Measurements from ENCODE around the gene BTBD19. TPM values are rescaled to one million over a fixed set of nuclear protein-coding genes. Genes with fewer than 3 reads are reported as not detected.

Gene BTBD19
- total RNA-seq, 2 donors from 2014 or later = 18.8 to 53.6 TPM

DNA sequence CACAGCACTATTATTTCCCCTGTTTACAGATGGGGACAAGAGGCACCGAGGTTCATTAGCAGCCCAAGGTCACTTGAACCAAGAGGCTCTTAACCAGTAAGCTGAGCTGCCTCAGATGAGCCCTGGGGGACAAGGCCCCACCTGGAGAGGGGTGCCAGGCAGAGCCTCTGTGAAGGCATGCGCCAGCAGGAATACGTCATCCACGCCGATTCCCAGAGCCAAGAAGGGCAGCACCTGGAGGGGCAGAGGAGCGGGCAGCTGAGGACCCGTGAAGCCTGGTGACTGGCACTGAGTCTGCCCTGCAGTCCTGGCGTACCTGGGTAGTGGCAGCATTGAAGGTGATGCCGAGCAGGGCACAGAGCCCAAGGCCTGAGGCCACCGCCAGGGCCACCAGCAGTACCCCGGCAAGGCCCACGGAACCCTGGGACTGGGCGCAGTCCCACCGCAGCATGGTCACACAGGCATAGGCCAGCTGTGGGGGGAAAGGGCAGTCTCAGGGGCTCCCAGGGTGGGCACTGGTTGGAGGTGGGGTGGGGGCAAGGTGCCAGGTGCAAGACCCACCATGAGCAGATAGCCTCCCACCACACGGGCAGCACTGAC, 20.6 kb downstream of the BTBD19 start:
- H3K9me3 ChIP-seq = no peaks in the 10 kb centered on the region
- no peak overlapping the region for H3K4me3 ChIP-seq
- ATAC-seq (ENCODE audit: insufficient number of reproducible peaks, low FRiP score, low read depth) (no peak), DNase-seq (ENCODE audit: low spot score) (no peak)
- TF ChIP-seq, protein P1, sequence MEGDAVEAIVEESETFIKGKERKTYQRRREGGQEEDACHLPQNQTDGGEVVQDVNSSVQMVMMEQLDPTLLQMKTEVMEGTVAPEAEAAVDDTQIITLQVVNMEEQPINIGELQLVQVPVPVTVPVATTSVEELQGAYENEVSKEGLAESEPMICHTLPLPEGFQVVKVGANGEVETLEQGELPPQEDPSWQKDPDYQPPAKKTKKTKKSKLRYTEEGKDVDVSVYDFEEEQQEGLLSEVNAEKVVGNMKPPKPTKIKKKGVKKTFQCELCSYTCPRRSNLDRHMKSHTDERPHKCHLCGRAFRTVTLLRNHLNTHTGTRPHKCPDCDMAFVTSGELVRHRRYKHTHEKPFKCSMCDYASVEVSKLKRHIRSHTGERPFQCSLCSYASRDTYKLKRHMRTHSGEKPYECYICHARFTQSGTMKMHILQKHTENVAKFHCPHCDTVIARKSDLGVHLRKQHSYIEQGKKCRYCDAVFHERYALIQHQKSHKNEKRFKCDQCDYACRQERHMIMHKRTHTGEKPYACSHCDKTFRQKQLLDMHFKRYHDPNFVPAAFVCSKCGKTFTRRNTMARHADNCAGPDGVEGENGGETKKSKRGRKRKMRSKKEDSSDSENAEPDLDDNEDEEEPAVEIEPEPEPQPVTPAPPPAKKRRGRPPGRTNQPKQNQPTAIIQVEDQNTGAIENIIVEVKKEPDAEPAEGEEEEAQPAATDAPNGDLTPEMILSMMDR (IDR thresholded peaks at IDR 0.05) = no peak
- no peaks in the 10 kb centered on the region for H3K4me1 ChIP-seq (ENCODE audit: control insufficient read depth in 1 of 2, low read depth in 2 of 2)
- H3K27ac ChIP-seq = no peak overlapping the region
- no peaks in the 10 kb centered on the region for H3K36me3 ChIP-seq
- H3K27me3 ChIP-seq (replicated peaks; ENCODE audit: insufficient read depth) = no peaks in the 10 kb centered on the region

DNA sequence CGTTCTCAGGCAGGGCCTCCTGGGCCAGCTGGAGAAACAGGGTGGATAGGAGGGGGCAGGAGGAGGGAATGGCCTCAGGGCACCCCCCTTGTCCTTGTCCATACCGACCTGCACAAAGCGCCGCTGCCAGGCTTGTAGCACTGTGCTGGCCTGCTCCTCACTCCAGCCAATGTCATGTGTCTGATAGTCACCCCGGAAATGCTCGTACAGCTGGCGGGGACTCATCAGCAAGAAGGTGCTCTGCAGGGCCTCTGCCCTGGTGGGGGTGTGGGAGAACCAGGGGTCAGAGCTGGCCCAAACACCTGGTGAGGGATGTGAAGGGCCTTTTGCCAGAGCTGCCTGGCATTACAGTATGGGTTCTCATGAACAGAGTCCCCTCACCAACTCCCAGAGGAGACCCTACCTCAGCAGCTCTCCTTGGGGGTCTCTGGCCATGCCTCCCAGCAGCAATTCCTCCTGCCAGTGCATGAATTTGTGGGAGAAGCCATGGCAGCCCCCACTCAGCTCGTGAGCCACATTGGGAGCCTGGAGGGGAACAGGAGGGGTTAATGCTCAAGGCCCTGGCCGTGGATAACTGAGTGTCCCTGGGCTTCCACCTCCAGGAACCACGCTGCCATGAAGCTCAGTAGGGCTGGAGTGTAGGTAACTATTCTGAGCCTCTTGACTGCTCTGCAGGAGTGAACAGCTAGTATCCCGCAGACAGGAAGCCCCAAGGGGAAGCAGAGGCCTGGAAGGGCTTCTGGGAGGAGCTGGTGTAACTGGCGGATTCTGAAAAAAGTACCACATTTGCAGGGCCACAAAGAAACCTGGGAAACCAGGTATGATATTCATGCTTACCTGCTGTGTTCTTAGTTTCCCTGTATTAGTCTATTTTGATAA, 21.4 kb downstream of the BTBD19 start:
- ATAC-seq (ENCODE audit: insufficient number of reproducible peaks, low FRiP score, low read depth) (no peak), DNase-seq (ENCODE audit: low spot score) (no peak)
- Histone ChIP-seq H3K9me3 (no peaks in the 10 kb centered on the region), H3K4me3 (no peak overlapping the region), H3K4me1 (ENCODE audit: control insufficient read depth in 1 of 2, low read depth in 2 of 2) (no peaks in the 10 kb centered on the region), H3K27ac (no peak overlapping the region), H3K27me3 (replicated peaks; ENCODE audit: insufficient read depth) (no peaks in the 10 kb centered on the region), H3K36me3 (no peaks in the 10 kb centered on the region)
- TF ChIP-seq, protein P1 (IDR thresholded peaks at IDR 0.05) = no peak

DNA sequence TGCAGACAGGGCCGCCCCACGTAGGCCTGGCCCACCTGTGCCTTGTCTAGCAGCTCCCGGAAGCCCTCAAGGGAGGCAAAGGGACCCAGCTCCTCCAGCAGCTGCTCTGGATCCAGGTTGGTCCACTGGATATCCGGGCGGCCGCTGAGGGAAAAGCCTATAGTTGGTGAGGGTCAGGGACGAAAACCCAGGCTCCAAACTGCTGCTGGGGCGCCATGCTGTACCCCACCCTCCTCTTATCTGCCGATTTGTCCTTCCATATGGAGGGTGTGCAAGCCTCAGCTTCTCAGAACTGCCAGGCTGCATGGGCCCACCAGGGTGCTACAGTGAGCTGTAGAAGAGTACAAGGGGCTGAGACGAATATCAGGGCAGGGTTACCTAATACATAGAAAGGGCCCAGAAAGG, 22.6 kb downstream of the BTBD19 start:
- DNase-seq (ENCODE audit: low spot score) (no peak), ATAC-seq (ENCODE audit: insufficient number of reproducible peaks, low FRiP score, low read depth) (no peak)
- no peaks in the 10 kb centered on the region for H3K36me3 ChIP-seq
- no peaks in the 10 kb centered on the region for H3K9me3 ChIP-seq
- no peaks in the 10 kb centered on the region for H3K27me3 ChIP-seq (replicated peaks; ENCODE audit: insufficient read depth)
- no peak overlapping the region for H3K4me3 ChIP-seq
- H3K4me1 ChIP-seq (ENCODE audit: control insufficient read depth in 1 of 2, low read depth in 2 of 2) = peaks cover 0 to 4% of the 10 kb centered on the region in 2 donors
- TF ChIP-seq, protein P1 (IDR thresholded peaks at IDR 0.05) = no peak
- H3K27ac ChIP-seq = no peak overlapping the region

DNA sequence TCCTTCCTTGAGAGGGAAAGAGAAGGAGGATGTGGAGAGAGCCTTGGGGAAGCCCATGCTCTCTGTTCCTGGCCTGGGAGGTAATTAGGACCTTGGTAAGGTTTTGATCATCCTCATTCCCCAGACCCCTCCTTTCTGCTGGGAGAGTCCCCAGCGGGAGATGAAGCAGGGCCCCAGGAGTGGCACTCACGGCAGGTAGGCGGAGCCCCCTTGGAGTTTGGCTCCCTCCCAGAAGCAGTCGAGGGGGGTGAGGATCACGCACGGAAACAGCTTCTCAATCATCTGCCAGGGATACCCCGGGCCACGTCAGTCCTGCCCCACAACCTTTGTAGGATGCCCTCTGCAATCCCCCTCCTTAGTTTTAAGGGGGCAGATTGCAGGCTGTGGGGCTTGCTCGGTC, 23.2 kb downstream of the BTBD19 start:
- ATAC-seq (ENCODE audit: insufficient number of reproducible peaks, low FRiP score, low read depth) (no peak), DNase-seq (ENCODE audit: low spot score) (no peak)
- no peak overlapping the region for H3K27ac ChIP-seq
- TF ChIP-seq, protein P1 (IDR thresholded peaks at IDR 0.05) = no peak
- H3K36me3 ChIP-seq = no peaks in the 10 kb centered on the region
- no peak overlapping the region for H3K4me3 ChIP-seq
- H3K4me1 ChIP-seq (ENCODE audit: control insufficient read depth in 1 of 2, low read depth in 2 of 2) = peaks cover 0 to 4% of the 10 kb centered on the region in 2 donors
- H3K9me3 ChIP-seq = no peaks in the 10 kb centered on the region
- H3K27me3 ChIP-seq (replicated peaks; ENCODE audit: insufficient read depth) = no peaks in the 10 kb centered on the region

DNA sequence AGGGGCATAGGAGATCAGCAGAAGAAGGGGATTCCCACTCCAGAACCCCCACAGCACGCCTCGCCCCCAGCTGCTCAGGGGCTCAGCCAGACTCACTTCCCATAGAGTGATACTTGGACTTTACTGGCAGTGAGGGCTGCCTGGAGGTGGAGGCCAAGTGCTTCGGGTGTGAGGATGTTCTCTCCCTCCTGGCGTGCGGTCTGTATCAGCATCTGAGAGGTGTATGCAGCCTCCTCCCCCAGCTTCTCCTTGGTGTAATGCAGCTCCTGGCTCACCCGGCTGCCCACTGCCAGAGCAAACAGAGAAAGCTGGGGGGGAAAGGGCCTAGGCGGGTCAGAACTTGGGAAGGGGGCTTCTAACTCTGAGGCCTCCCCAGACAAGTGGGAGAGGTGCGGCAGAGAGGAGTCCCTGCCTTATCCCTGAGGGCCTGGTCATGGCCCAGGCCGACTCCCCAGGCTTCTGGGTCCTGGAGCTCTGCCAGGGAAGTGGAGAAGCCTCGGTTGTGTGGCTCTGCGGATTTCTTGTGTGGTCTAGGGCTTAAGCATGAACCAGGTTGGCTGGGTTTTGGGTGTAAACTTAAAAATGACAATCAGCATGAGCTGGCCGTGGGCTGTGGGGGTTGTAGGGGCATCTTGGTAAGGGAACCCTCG, 23.9 kb downstream of the BTBD19 start:
- ATAC-seq (ENCODE audit: insufficient number of reproducible peaks, low FRiP score, low read depth) (no peak), DNase-seq (ENCODE audit: low spot score) (no peak)
- no peaks in the 10 kb centered on the region for H3K9me3 ChIP-seq
- H3K4me1 ChIP-seq (ENCODE audit: control insufficient read depth in 1 of 2, low read depth in 2 of 2) = peaks cover 0 to 4% of the 10 kb centered on the region in 2 donors
- H3K36me3 ChIP-seq = no peaks in the 10 kb centered on the region
- H3K27ac ChIP-seq = no peak overlapping the region
- H3K4me3 ChIP-seq = no peak overlapping the region
- no peaks in the 10 kb centered on the region for H3K27me3 ChIP-seq (replicated peaks; ENCODE audit: insufficient read depth)
- TF ChIP-seq, protein P1 (IDR thresholded peaks at IDR 0.05) = no peak
